NCI-H1048 (cell line): ENCODE results near the gene TIMP2.

Source experiments
- DNase-seq: peaks from one replicate; lab custom pipeline; 2025; lab: John Stamatoyannopoulos, UW

Gene TIMP2

GRCh38 chr17:78812855-78813254 lies 112.3 kb downstream of the TIMP2 start:
- no peak for DNase-seq

DNA sequence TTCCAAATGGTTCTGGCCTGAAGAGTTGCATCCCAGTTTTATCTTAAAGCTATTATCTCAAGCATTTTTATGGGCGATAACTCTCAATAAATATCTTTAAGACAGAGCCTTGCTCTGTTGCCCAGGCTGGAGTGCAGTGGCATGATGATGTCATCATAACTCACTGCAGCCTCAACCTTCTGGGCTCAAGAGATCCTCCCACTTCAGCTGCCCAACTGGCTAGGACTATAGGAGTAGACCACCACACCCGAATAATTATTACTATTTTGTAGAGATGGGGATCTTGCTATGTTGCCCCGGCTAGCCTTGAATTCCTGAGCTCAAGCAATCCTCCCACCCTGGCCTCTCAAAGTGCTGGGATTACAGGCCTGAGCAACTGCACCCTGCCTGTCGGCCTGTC lies 117.0 kb downstream of the TIMP2 start:
- no peak for DNase-seq

GRCh38 chr17:78806451-78806850 lies 118.7 kb downstream of the TIMP2 start:
- no peak for DNase-seq

DNA sequence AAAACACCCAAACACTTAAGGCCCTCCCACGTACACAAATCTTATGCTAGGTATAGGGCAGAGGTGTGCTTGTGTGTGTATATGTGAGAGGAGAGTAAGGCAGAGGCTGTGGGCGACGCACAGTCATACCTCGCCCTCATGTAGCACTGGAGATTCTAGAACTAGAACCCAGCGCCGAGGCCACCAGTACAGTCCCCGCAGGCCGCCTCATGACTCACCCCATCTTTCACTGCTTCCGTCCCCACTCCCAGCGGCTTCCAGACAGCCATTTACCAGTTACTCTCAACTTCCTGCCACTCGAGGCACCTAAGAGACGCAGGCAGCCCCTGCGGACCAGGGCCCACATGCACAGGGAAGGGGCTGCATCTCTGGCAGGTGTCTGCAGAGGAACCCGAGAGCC lies 119.9 kb downstream of the TIMP2 start:
- DNase-seq: no peak

- no peak for DNase-seq
These were observed 120.4 kb downstream of the TIMP2 start for GRCh38 chr17:78804777-78805176.

- no peak for DNase-seq
These were observed 121.9 kb downstream of the TIMP2 start for GRCh38 chr17:78803186-78803845.
